GM20000 (cell line): ENCODE data around the gene TMTC4.

ENCODE experiments used
- DNase-seq: peaks from one replicate; pipeline ENCODE4 v3.0.0; 2012; ENCODE audit warnings: low spot score
- CTCF ChIP-seq: IDR thresholded peaks from 2 replicates; pipeline ENCODE4 v1.5.1; 2012; ENCODE audit warnings: mild to moderate bottlenecking, control low read depth; ENCODE audit errors: extremely low read depth, missing control alignments

TMTC4 gene

GRCh38 chr13:100608489-100608888 is 66.1 kb downstream of the TMTC4 start:
- no peak for TF ChIP-seq CTCF
- no peak for DNase-seq

- TF ChIP-seq CTCF, result no peak
- no peak for DNase-seq
Observed at GRCh38 chr13:100604918-100605710, 69.5 kb downstream of the TMTC4 start.

DNA sequence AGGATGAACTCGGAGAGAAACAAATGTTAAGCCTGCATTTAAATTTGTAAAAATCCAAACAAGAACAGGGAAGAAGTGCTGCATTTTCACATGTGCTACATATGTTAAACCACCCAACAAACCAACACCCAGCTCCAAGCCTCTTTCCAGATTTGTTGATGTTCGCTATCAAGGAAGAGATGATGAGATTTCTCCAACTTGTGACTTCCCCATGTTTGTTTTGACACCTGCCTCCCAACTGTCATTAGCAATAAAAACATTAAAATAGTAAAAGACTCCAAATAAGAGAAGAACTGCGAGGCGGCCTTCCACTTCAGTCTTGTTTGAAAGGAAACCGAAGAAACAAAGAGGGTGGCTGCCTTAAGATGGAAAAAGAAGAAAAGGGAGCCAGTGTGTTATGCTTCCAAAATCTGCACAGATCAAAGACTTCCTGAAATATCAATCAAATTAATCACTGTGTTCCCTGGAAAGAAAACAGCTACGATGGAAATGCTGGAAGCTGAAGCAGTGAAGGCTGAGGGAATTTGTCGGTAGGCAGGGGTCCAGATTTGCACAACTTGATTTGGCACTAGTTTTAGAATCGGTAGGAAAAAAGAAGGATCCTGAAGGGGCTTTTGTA is 72.0 kb downstream of the TMTC4 start:
- TF ChIP-seq CTCF, result no peak

GRCh38 chr13:100601716-100602115 is 72.9 kb downstream of the TMTC4 start:
- no peak for DNase-seq
- no peak for TF ChIP-seq CTCF

More for the DNA sequence above, 72.0 kb downstream of the TMTC4 start:
- DNase-seq, result no peak

DNA sequence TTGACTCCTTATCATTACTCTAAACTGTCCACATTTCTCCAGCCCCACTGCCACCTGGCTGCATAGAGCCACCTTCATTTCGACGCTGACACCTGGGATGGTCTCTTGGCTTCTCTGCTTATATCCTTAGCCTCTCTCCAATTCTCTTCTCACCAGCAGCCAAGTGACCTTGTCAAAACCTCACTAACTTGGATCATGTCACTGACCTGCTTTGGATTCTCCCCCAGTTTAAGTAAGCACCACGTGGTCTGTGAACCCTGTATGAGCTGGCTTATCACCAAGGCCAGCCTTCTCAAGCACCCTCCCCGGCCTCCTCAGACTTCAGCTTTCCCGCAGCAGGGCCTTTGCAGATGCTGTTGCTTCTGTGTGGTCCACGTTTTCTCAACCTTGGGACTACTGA is 73.7 kb downstream of the TMTC4 start:
- no peak for DNase-seq
- TF ChIP-seq CTCF, result no peak

DNA sequence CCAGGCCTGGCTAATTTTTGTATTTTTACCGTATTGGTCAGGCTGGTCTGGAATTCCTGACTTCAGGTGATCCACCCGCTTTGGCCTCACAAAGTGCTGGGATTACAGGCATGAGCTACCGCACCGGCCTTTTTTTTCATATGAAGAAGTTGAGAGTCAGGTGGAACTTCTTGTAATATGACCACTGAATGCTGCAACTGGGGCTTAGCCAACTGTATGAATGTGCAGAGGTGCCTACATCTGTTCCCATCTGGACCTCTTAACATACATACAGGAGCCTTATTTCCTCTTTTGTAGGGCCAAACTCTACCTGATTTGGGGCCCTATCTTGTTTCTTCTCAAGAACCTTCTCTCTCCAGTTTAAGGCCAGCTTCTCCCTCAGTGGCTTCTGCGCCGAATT is 74.1 kb downstream of the TMTC4 start:
- TF ChIP-seq CTCF, result no peak
- no peak for DNase-seq

- no peak for DNase-seq
- no peak for TF ChIP-seq CTCF
Observed at GRCh38 chr13:100597253-100597652, 77.3 kb downstream of the TMTC4 start.
